Heart left ventricle (tissue), 13 donors: ENCODE results near the gene UBXN7.
"Not testable (repeated sequence)": the region's sequence is repeated elsewhere in the genome, so short reads cannot be mapped to it uniquely, and the experiment has no call there.

Source experiments
- CTCF ChIP-seq, 12 donors: fragments of 200-600 bp; sonication (generic) in 4 of 12; IDR thresholded peaks; one replicate each; pipeline versions ENCODE4 v1.5.0 to v1.8.0; 2018 to 2022; ENCODE audit warnings: antibody characterized with exemption in 12 of 12, mild to moderate bottlenecking in 5 of 12
- POLR2A ChIP-seq, 2 donors: fragments of 450-650 bp; IDR thresholded peaks; one replicate each; pipeline ENCODE4 v1.6.1; 2017; ENCODE audit warnings: antibody characterized with exemption in 2 of 2, mild to moderate bottlenecking in 2 of 2, moderate library complexity in 2 of 2
- donor health status: ischemic (EF 13 %, LVEDD 7.1; RV severe dilation, severe dysfunction).
- donor health status: DM: no; HTN: yes; CAD: no.
- donor health status: DM: no; HTN: no; CAD: no.
- donor health status: ischemic (EF 25% LVEDD 6.9; RV normal size, moderate dysfunction).
- donor health status: ischemic (EF 25% LVEDD 5.7; RV mildly dilated, moderate dysfunction).
- donor health status: ischemic (EF 35%, LVEDD 5.7; RV mildly dilated, moderate dysfunction).
- donor health status: nonischemic (EF 11% LVEDD 7.7; RV severe dilation, severe dysfunction).
- donor health status: DM: yes; HTN: yes; CAD: no.
- donor health status: PGD.
- donor health status: ischemic (EF 29% LVEDD 5.4; RV normal size, mild dysfunction).
- donor health status: nonischemic (EF 23%, LVEDD 6.1; RV moderate dilation, normal function).

GRCh38 chr3:196424421-196424820 is 7.8 kb downstream of the UBXN7 start:
- TF ChIP-seq CTCF, POLR2A (IDR thresholded peaks at IDR 0.05): not testable (repeated sequence)
